SK-N-SH (cell line): ENCODE results near the gene SERPINA3. TPM values are rescaled to one million over a fixed set of nuclear protein-coding genes. Genes with fewer than 3 reads are reported as not detected.

Experiments used
- CTCF ChIA-PET: fragments of 300-600, 350-600 bp; formaldehyde crosslinking; extraction: SDS; loops from one replicate; lab custom pipeline; 2021; lab: Yijun Ruan, JAX
- POLR2A ChIA-PET: fragments of 350-600 bp; sonication (Branson Sonifier 250); formaldehyde crosslinking; extraction: SDS; loops from one replicate; lab custom pipeline; 2020; ENCODE audit warnings: antibody characterized with exemption, inconsistent platforms; lab: Yijun Ruan, JAX
- DNase-seq: peaks from one replicate; pipeline ENCODE4 v3.0.0; 2012
- H2AFZ ChIP-seq: fragments of 200-600 bp; sonication (generic); 2 replicates; pipeline ENCODE4 v1.8.1; 2016; ENCODE audit warnings: antibody characterized with exemption, mild to moderate bottlenecking, low read depth
- H3F3A ChIP-seq: fragments of 200-600 bp; sonication (generic); replicated peaks from 2 replicates; pipeline ENCODE3; 2016; ENCODE audit warnings: antibody characterized with exemption, mild to moderate bottlenecking; ENCODE audit not compliant: insufficient read depth
- H3K27ac ChIP-seq, 2 experiments: fragments of 200-500 bp in 1 of 2; fragments of 200-600 bp in 1 of 2; sonication (Bioruptor generic) in 1 of 2; sonication (generic), shearing (Covaris generic) in 1 of 2; 2 replicates each; pipeline versions ENCODE4 v1.5.1 to v1.6.1; 2014 to 2016; ENCODE audit warnings: low read depth in 2 of 2, inconsistent platforms in 1 of 2, low read length in 1 of 2, mild to moderate bottlenecking in 1 of 2, mixed read lengths in 1 of 2
- H3K27me3 ChIP-seq: fragments of 200-600 bp; sonication (generic), shearing (Covaris generic); 2 replicates; pipeline ENCODE4 v1.6.1; 2016; ENCODE audit warnings: mixed run types; ENCODE audit not compliant: insufficient read depth
- H3K36me3 ChIP-seq, 2 experiments: fragments of 200-500 bp in 1 of 2; fragments of 200-600 bp in 1 of 2; sonication (Bioruptor generic) in 1 of 2; sonication (generic) in 1 of 2; replicated peaks in 1 of 2; 2 replicates each; pipeline versions ENCODE3 to v1.5.1; 2014 to 2016; ENCODE audit warnings: low read length in 1 of 2, mild to moderate bottlenecking in 1 of 2; ENCODE audit not compliant: insufficient read depth in 2 of 2, control insufficient read depth in 1 of 2
- H3K4me1 ChIP-seq, 2 experiments: fragments of 200-500 bp in 1 of 2; fragments of 200-600 bp in 1 of 2; sonication (Bioruptor generic) in 1 of 2; sonication (generic), shearing (Covaris generic) in 1 of 2; 2 replicates each; pipeline versions ENCODE4 v1.5.1 to v1.6.1; 2014 to 2016; ENCODE audit warnings: low read depth in 1 of 2, low read length in 1 of 2, mixed run types in 1 of 2; ENCODE audit not compliant: insufficient read depth in 2 of 2, control insufficient read depth in 1 of 2
- H3K4me2 ChIP-seq: fragments of 200-600 bp; sonication (generic), shearing (Covaris generic); 2 replicates; pipeline ENCODE4 v1.6.1; 2017; ENCODE audit warnings: mixed run types
- H3K4me3 ChIP-seq, 2 experiments: fragments of 200-500 bp in 1 of 2; fragments of 200-600 bp in 1 of 2; sonication (Bioruptor generic) in 1 of 2; sonication (generic), shearing (Covaris generic) in 1 of 2; 2 replicates each; pipeline versions ENCODE4 v1.5.1 to v1.8.1; 2014 to 2016; ENCODE audit warnings: low read depth in 2 of 2, inconsistent platforms in 1 of 2, low read length in 1 of 2, mild to moderate bottlenecking in 1 of 2, mixed read lengths in 1 of 2, moderate library complexity in 1 of 2
- H3K79me2 ChIP-seq: fragments of 200-600 bp; sonication (generic); 2 replicates; pipeline ENCODE4 v1.8.1; 2017; ENCODE audit warnings: mild to moderate bottlenecking; ENCODE audit not compliant: insufficient read depth
- H3K9ac ChIP-seq: fragments of 200-600 bp; sonication (generic); 2 replicates; pipeline ENCODE4 v1.6.1; 2017; ENCODE audit warnings: mixed run types
- H3K9me2 ChIP-seq: fragments of 200-600 bp; sonication (generic); 2 replicates; pipeline ENCODE4 v1.6.1; 2017; ENCODE audit warnings: mixed run types
- H3K9me3 ChIP-seq: fragments of 200-600 bp; sonication (generic); 2 replicates; pipeline ENCODE4 v1.6.1; 2017; ENCODE audit warnings: mixed run types, mild to moderate bottlenecking, moderate library complexity
- H4K20me1 ChIP-seq: fragments of 200-600 bp; sonication (generic); 2 replicates; pipeline ENCODE4 v1.6.1; 2017; ENCODE audit warnings: mild to moderate bottlenecking, mixed run types; ENCODE audit not compliant: insufficient read depth
- CHD2 ChIP-seq: fragments of 150-350 bp; IDR thresholded peaks from 2 replicates; pipeline ENCODE4 v1.6.1; 2018; ENCODE audit warnings: low read length; ENCODE audit not compliant: partially characterized antibody
- EP300 ChIP-seq, 2 experiments: IDR thresholded peaks; 2 replicates each; pipeline versions ENCODE4 v1.4.0 to v1.6.1; 2012; ENCODE audit warnings: borderline replicate concordance in 1 of 2, low read depth in 1 of 2, low read length in 1 of 2
- FOSL2 ChIP-seq: IDR thresholded peaks from 2 replicates; pipeline ENCODE4 v1.4.0; 2012; ENCODE audit warnings: low read depth, mild to moderate bottlenecking, moderate library complexity, borderline replicate concordance
- MXI1 ChIP-seq: IDR thresholded peaks from 2 replicates; pipeline ENCODE4 v1.6.1; 2012; ENCODE audit warnings: mild to moderate bottlenecking, low read depth, low read length, improper control_type of control experiment
- NFIC ChIP-seq: IDR thresholded peaks from 2 replicates; pipeline ENCODE4 v1.4.0; 2012; ENCODE audit warnings: borderline replicate concordance
- NRF1 ChIP-seq: IDR thresholded peaks from 2 replicates; pipeline ENCODE4 v1.6.1; 2012; ENCODE audit warnings: low read depth, mild to moderate bottlenecking, low read length
- POLR2AphosphoS5 ChIP-seq: IDR thresholded peaks from 2 replicates; pipeline ENCODE4 v1.6.1; 2012; ENCODE audit warnings: low read depth, low read length
- RAD21 ChIP-seq: IDR thresholded peaks from 2 replicates; pipeline ENCODE4 v1.6.1; 2012; ENCODE audit warnings: mild to moderate bottlenecking, low read length
- RXRA ChIP-seq: IDR thresholded peaks from 2 replicates; pipeline ENCODE4 v1.4.0; 2012; ENCODE audit warnings: low read depth, mild to moderate bottlenecking, borderline replicate concordance
- SIN3A ChIP-seq: IDR thresholded peaks from 2 replicates; pipeline ENCODE4 v1.6.1; 2012; ENCODE audit warnings: low read depth, mild to moderate bottlenecking, low read length, moderate library complexity, borderline replicate concordance
- SMC3 ChIP-seq: IDR thresholded peaks from 2 replicates; pipeline ENCODE4 v1.6.1; 2012; ENCODE audit warnings: low read depth, low read length, improper control_type of control experiment
- YY1 ChIP-seq: IDR thresholded peaks from 2 replicates; pipeline ENCODE4 v1.4.0; 2012; ENCODE audit warnings: low read depth, mild to moderate bottlenecking
- WGBS: methylation state at CpG from one replicate; pipeline ENCODE4 v1.1.6; 2017; ENCODE audit warnings: low lambda C conversion rate; 5-methylcytosine and 5-hydroxymethylcytosine counted together
- polyA plus RNA-seq, 3 experiments: library from polyadenylated mRNA; depleted of rRNA; stranded (reverse); fragments of >200 nt; gene quantifications; 2 replicates each; pipeline ENCODE4 v1.2.3, GENCODE V29; 2012
- TF ChIP-seq, protein P1 (sequence below): fragments of 150-350 bp; IDR thresholded peaks from 2 replicates; pipeline ENCODE4 v1.6.1; 2017; ENCODE audit warnings: antibody characterized with exemption, low read length, low read depth, borderline replicate concordance
- TF ChIP-seq, protein P2 (sequence below): IDR thresholded peaks from 2 replicates; pipeline ENCODE4 v1.4.0; 2012; ENCODE audit warnings: low read depth
- TF ChIP-seq, protein P3 (sequence below): IDR thresholded peaks from 2 replicates; pipeline ENCODE4 v1.4.0; 2012; ENCODE audit warnings: low read depth, borderline replicate concordance
- TF ChIP-seq, protein P4 (sequence below): fragments of 150-350 bp; IDR thresholded peaks from 2 replicates; pipeline ENCODE4 v1.6.1; 2016; ENCODE audit warnings: mild to moderate bottlenecking, low read depth, low read length

Gene SERPINA3
- polyA plus RNA-seq, 1 of the 3 experiments (the other 2 are of a cell fraction) = 0.25 TPM

DNA sequence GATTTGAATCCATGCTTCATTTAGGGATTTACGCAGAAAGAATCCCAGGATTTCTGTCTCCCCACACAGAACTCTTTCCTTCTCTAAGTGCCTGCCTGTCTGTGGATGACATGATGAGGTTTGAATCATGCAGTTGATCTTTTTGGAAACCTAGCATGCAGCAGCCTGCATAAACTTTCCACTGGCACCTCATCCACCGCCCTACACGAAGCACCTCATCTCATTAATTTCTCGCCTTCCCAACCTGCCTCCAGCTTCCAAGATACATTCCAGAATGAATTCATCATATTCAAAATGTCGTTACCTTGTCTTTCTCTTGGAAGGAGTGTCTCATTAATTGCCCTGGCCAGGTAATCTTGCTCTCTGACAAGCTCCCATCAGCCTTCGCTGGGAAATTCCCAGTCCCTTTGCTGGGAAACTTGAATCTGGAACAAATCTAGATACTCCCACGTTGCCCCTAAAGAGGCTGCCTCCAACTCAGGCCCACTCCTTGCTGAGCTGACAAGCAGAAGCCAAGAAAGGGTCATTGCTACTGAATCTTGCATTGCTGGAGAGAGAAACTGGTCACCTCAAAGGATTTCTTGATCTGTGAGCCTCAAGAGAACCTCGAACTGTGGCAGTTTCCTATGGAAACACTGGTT lies 48.2 kb downstream of the SERPINA3 start:
- POLR2A ChIA-PET = no interaction called here
- CTCF ChIA-PET = interaction anchor here (1.8 kb wide), 1 partner anchor 28 kb away, joined by 3 read pairs; no protein-coding TSS in a partner anchor
- H3F3A ChIP-seq = peaks cover 8% of the 10 kb centered on the region
- DNase-seq = no peak
- no peaks in the 10 kb centered on the region for H3K36me3 ChIP-seq
- H3K27ac ChIP-seq = no peak overlapping the region
- no peaks in the 10 kb centered on the region for H3K9me3 ChIP-seq
- no peaks in the 10 kb centered on the region for H3K27me3 ChIP-seq
- H3K4me3 ChIP-seq = no peak overlapping the region
- H3K4me1 ChIP-seq = no peaks in the 10 kb centered on the region
- H4K20me1 ChIP-seq = no peaks in the 10 kb centered on the region
- 43% methylated on average over 8 of the region's 8 CpGs for WGBS
- no peaks in the 10 kb centered on the region for H3K9me2 ChIP-seq
- no peaks in the 10 kb centered on the region for H3K79me2 ChIP-seq
- no peak overlapping the region for H2AFZ ChIP-seq
- TF ChIP-seq SMC3 = no peak
- no peak for TF ChIP-seq NFIC
- no peak for TF ChIP-seq MXI1
- H3K4me2 ChIP-seq = no peak overlapping the region
- H3K9ac ChIP-seq = no peak overlapping the region

DNA sequence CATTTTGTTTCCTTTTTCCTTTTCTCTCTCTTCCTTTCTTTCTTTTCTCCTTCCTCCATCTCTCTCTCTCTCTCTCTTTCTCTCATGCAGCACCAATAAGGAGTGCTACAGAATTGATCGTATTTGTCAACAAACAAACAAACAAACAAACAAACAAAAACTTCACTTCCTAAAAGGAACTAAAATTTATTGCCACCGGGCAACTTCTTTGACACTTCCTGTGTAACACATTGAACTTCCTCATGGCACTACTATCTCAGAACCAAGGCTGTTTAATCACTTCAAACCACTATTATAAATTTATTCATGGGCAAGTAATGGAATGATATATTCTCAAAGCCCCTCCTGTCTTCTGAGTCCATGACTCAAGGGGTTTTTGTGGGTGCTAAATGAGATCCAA lies 51.3 kb downstream of the SERPINA3 start:
- Histone ChIP-seq H3K36me3 (no peaks in the 10 kb centered on the region), H3K9me2 (no peaks in the 10 kb centered on the region), H3K9ac (no peak overlapping the region), H2AFZ (no peak overlapping the region), H3K79me2 (no peaks in the 10 kb centered on the region), H3K4me3 (no peak overlapping the region), H3K9me3 (no peaks in the 10 kb centered on the region), H3F3A (peaks cover 8% of the 10 kb centered on the region)
- DNase-seq = no peak
- POLR2A ChIA-PET = no interaction called here
- no peak for TF ChIP-seq NFIC
- TF ChIP-seq YY1 = no peak
- TF ChIP-seq, protein P1, sequence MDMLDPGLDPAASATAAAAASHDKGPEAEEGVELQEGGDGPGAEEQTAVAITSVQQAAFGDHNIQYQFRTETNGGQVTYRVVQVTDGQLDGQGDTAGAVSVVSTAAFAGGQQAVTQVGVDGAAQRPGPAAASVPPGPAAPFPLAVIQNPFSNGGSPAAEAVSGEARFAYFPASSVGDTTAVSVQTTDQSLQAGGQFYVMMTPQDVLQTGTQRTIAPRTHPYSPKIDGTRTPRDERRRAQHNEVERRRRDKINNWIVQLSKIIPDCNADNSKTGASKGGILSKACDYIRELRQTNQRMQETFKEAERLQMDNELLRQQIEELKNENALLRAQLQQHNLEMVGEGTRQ = no peak
- TF ChIP-seq, protein P2, sequence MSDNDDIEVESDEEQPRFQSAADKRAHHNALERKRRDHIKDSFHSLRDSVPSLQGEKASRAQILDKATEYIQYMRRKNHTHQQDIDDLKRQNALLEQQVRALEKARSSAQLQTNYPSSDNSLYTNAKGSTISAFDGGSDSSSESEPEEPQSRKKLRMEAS = no peak
- no peak for TF ChIP-seq RXRA
- TF ChIP-seq, all 33 proteins: peak for 0
- H3K4me2 ChIP-seq = no peak overlapping the region
- 61% methylated on average over 2 of the region's 2 CpGs for WGBS
- H3K27ac ChIP-seq = no peak overlapping the region
- CTCF ChIA-PET = no interaction called here
- no peaks in the 10 kb centered on the region for H4K20me1 ChIP-seq
- no peaks in the 10 kb centered on the region for H3K27me3 ChIP-seq
- no peaks in the 10 kb centered on the region for H3K4me1 ChIP-seq

DNA sequence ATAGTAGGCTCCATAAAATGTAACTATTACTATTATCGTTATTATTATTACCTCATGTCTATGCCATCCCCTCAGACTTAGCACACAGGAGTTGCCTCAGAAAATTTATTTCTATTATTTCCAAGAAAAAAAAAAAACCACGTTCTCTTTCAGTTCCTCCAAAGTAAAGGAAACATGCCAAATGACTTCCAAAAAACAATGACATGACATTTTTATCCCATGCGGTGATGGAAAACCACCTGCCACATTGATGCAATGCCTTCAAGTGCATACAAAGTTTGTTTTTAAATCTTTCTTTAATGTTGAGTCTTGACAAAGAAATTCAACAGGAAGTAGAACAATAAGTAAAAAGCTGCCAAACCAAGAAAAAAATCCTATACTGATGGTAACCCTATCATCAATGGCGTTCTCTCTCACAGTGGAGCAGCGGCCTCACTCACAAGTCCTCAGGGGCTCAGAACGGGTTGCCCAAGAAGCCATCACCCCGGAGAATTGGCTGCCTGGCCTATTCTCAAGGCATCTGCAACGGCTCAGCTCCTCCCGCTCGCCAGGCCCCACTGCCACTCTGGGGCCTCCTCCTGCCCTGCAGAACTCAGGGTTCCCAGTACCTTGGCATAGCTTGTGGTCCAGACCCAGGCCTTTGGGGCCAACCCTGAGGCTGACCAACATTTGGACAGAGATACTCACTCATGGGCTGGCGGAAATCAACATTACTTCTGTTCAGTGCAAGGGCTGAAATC lies 51.9 kb downstream of the SERPINA3 start:
- no peak for DNase-seq
- Histone ChIP-seq H3K4me2 (no peak overlapping the region), H3K9me3 (no peaks in the 10 kb centered on the region), H3K9me2 (no peaks in the 10 kb centered on the region), H3K4me3 (no peak overlapping the region), H3K4me1 (no peaks in the 10 kb centered on the region), H3K27ac (peak overlapping the region in 1 of 2 experiments; percentile 49; a peak in 1 of 4 replicates), H3K27me3 (no peaks in the 10 kb centered on the region), H4K20me1 (no peaks in the 10 kb centered on the region), H3K79me2 (no peaks in the 10 kb centered on the region), H3F3A (peaks cover 8% of the 10 kb centered on the region), H3K36me3 (no peaks in the 10 kb centered on the region), H2AFZ (no peak overlapping the region), H3K9ac (no peak overlapping the region)
- CTCF ChIA-PET = interaction anchor here (1.3 kb wide), 1 partner anchor 10 kb away, joined by 3 read pairs; no protein-coding TSS in a partner anchor
- 79% methylated on average over 10 of the region's 11 CpGs for WGBS
- POLR2A ChIA-PET = no interaction called here
- no peak for TF ChIP-seq RAD21
- TF ChIP-seq, protein P3, sequence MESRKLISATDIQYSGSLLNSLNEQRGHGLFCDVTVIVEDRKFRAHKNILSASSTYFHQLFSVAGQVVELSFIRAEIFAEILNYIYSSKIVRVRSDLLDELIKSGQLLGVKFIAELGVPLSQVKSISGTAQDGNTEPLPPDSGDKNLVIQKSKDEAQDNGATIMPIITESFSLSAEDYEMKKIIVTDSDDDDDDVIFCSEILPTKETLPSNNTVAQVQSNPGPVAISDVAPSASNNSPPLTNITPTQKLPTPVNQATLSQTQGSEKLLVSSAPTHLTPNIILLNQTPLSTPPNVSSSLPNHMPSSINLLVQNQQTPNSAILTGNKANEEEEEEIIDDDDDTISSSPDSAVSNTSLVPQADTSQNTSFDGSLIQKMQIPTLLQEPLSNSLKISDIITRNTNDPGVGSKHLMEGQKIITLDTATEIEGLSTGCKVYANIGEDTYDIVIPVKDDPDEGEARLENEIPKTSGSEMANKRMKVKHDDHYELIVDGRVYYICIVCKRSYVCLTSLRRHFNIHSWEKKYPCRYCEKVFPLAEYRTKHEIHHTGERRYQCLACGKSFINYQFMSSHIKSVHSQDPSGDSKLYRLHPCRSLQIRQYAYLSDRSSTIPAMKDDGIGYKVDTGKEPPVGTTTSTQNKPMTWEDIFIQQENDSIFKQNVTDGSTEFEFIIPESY = no peak
- no peak for TF ChIP-seq EP300 (IDR thresholded peaks at IDR 0.05; ENCODE audit: borderline replicate concordance in 1 of 2, low read depth in 1 of 2, low read length in 1 of 2)
- no peak for TF ChIP-seq NFIC
- no peak for TF ChIP-seq SIN3A
- no peak for TF ChIP-seq NRF1
- no peak for TF ChIP-seq FOSL2
- no peak for TF ChIP-seq POLR2AphosphoS5
- TF ChIP-seq, protein P4, sequence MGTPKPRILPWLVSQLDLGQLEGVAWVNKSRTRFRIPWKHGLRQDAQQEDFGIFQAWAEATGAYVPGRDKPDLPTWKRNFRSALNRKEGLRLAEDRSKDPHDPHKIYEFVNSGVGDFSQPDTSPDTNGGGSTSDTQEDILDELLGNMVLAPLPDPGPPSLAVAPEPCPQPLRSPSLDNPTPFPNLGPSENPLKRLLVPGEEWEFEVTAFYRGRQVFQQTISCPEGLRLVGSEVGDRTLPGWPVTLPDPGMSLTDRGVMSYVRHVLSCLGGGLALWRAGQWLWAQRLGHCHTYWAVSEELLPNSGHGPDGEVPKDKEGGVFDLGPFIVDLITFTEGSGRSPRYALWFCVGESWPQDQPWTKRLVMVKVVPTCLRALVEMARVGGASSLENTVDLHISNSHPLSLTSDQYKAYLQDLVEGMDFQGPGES = no peak
- TF ChIP-seq CHD2 = no peak
